GM12874 (cell line): ENCODE data around the gene TBC1D9B.

Experiments
- CTCF ChIP-seq: IDR thresholded peaks from 2 replicates; pipeline ENCODE4 v1.5.1; 2011; ENCODE audit warnings: low read depth, mild to moderate bottlenecking, control low read depth, low read length, moderate library complexity; ENCODE audit not compliant: insufficient read depth

Gene TBC1D9B

GRCh38 chr5:179915406-179915935 is 7.8 kb upstream of the TBC1D9B start:
- no peak for TF ChIP-seq CTCF

- TF ChIP-seq CTCF = no peak
Measured at GRCh38 chr5:179914032-179914755, 6.5 kb upstream of the TBC1D9B start.

GRCh38 chr5:179913461-179913860 is 5.8 kb upstream of the TBC1D9B start:
- TF ChIP-seq CTCF = no peak

- no peak for TF ChIP-seq CTCF
Measured at GRCh38 chr5:179912951-179913350, 5.3 kb upstream of the TBC1D9B start.

GRCh38 chr5:179912386-179912785 is 4.7 kb upstream of the TBC1D9B start:
- TF ChIP-seq CTCF = no peak

GRCh38 chr5:179909224-179909623 is 1.5 kb upstream of the TBC1D9B start:
- TF ChIP-seq CTCF = no peak

GRCh38 chr5:179908528-179908927 is 831 bp upstream of the TBC1D9B start:
- no peak for TF ChIP-seq CTCF
